ENCODE results near the gene SLC9B1. TPM values are rescaled to one million over a fixed set of nuclear protein-coding genes. Genes with fewer than 3 reads are reported as not detected.

The SLC9B1 gene
- total and polyA plus RNA-seq, 2 of the 8 experiments (the other 6 are each of a cell fraction or from before 2014, with no cell fraction given): 0.08 to 0.19 TPM

GRCh38 chr4:102935716-102936115 is 83.8 kb downstream of the SLC9B1 start:
- no peak overlapping the region for H3K18ac ChIP-seq (ENCODE audit: extremely low read depth, low read length)
- no peak overlapping the region for H3K4me2 ChIP-seq (ENCODE audit: insufficient read depth in 1 of 2, low read depth in 2 of 2, low read length in 2 of 2)
- no peak for FAIRE-seq
- ChIA-PET POLR2A (ENCODE audit: partially characterized antibody) (no interaction called here), CTCF (ENCODE audit: partially characterized antibody) (no interaction called here)
- no peak overlapping the region for H2BK120ac ChIP-seq (replicated peaks; ENCODE audit: low read depth, low read length)
- H3K27ac ChIP-seq (ENCODE audit: low read depth, low read length): no peak overlapping the region
- no peak overlapping the region for H2AFZ ChIP-seq (ENCODE audit: low read length)
- no peak for TF ChIP-seq USF2 (IDR thresholded peaks at IDR 0.05; ENCODE audit: low read length)
- no peak for TF ChIP-seq CREB1 (IDR thresholded peaks at IDR 0.05)
- no peak for TF ChIP-seq RNF2 (IDR thresholded peaks at IDR 0.05; ENCODE audit: borderline replicate concordance, low read depth, low read length, missing control alignments, poor library complexity, severe bottlenecking)
- no peak for TF ChIP-seq TCF12 (IDR thresholded peaks at IDR 0.05; ENCODE audit: low read depth, low read length)
- no peak for TF ChIP-seq CBX5 (IDR thresholded peaks at IDR 0.05; ENCODE audit: low read depth, low read length)
- TF ChIP-seq YY1 (IDR thresholded peaks at IDR 0.05; ENCODE audit: low read depth, low read length): no peak
- no peak for TF ChIP-seq BACH1 (IDR thresholded peaks at IDR 0.05; ENCODE audit: low read length)
- no peak for TF ChIP-seq TAF7 (optimal IDR thresholded peaks at IDR 0.05; ENCODE audit: borderline replicate concordance, low read depth, low read length)
- no peak for TF ChIP-seq E2F6 (IDR thresholded peaks at IDR 0.05)
- TF ChIP-seq MAX (IDR thresholded peaks at IDR 0.05): no peak
- TF ChIP-seq CBX8 (IDR thresholded peaks at IDR 0.05; ENCODE audit: borderline replicate concordance, low read depth, low read length): no peak
- no peak for TF ChIP-seq ATF3 (IDR thresholded peaks at IDR 0.05; ENCODE audit: insufficient read depth, low read depth, low read length)
- no peak overlapping the region for H3K23ac ChIP-seq (ENCODE audit: insufficient read length)
- H2AK5ac ChIP-seq (ENCODE audit: low read depth, low read length): no peak overlapping the region
- H2BK20ac ChIP-seq (ENCODE audit: low read length): no peak overlapping the region
- H3K4me1 ChIP-seq (replicated peaks in 1 of 4; ENCODE audit: control insufficient read depth in 3 of 4, insufficient read depth in 4 of 4, low read length in 3 of 4): peaks cover 0 to 3% (median under 1%) of the 10 kb centered on the region in 4 experiments; a peak in 1 of 7 replicates
- no peaks in the 10 kb centered on the region for H3K23me2 ChIP-seq (ENCODE audit: low read depth, low read length)
- WGBS, 2 experiments (ENCODE audit: extremely low coverage in 1 of 2, insufficient coverage in 1 of 2, insufficient read length in 1 of 2, insufficient replicate concordance in 2 of 2, low coverage in 1 of 2, low lambda C conversion rate in 2 of 2, missing lambda C conversion rate in 1 of 2): 72% methylated on average over 2 of the region's 2 CpGs; no CpG with 5 or more reads in 1 of the 2 experiments
- no peak overlapping the region for H3K14ac ChIP-seq (ENCODE audit: insufficient read length)
- H3K56ac ChIP-seq (replicated peaks; ENCODE audit: insufficient read length, low read depth, low read length): no peak overlapping the region
- H2BK12ac ChIP-seq (ENCODE audit: low read depth, low read length): no peak overlapping the region
- H3K9me3 ChIP-seq (ENCODE audit: insufficient read depth in 2 of 2, low read depth in 1 of 2, low read length in 1 of 2): no peaks in the 10 kb centered on the region
- no peak overlapping the region for H3K9ac ChIP-seq (replicated peaks in 1 of 4; ENCODE audit: extremely low read depth in 1 of 4, low read depth in 3 of 4, low read length in 3 of 4)
- no peak overlapping the region for H2BK5ac ChIP-seq (ENCODE audit: low read depth, low read length)
- H2BK15ac ChIP-seq (ENCODE audit: low read length): no peak overlapping the region
- H3K4ac ChIP-seq (replicated peaks; ENCODE audit: insufficient read length, low read depth, low read length): no peak overlapping the region
- no peaks in the 10 kb centered on the region for H3K36me3 ChIP-seq (ENCODE audit: control insufficient read depth in 2 of 4, insufficient read depth in 4 of 4, low read length in 3 of 4)
- H3K79me1 ChIP-seq (ENCODE audit: low read depth, low read length): no peaks in the 10 kb centered on the region
- H3K79me2 ChIP-seq (ENCODE audit: control insufficient read depth in 1 of 2, insufficient read depth in 2 of 2, low read length in 2 of 2): no peaks in the 10 kb centered on the region
- no peaks in the 10 kb centered on the region for H4K20me1 ChIP-seq (replicated peaks in 1 of 2; ENCODE audit: control insufficient read depth in 1 of 2, insufficient read depth in 2 of 2, low read length in 2 of 2)
- peaks cover 0 to 2% (median 0%) of the 10 kb centered on the region in 4 experiments; a peak in 1 of 7 replicates for H3K27me3 ChIP-seq (replicated peaks in 1 of 4; ENCODE audit: control insufficient read depth in 3 of 4, extremely low read depth in 1 of 4, insufficient read depth in 3 of 4, low read length in 3 of 4)
- H4K5ac ChIP-seq (ENCODE audit: insufficient read length, low read depth, low read length): no peak overlapping the region
- no peak for DNase-seq (ENCODE audit: low read depth in 1 of 2, low spot score in 2 of 2)
- no peak overlapping the region for H4K91ac ChIP-seq (replicated peaks; ENCODE audit: insufficient read length, low read length)
- H3K4me3 ChIP-seq (ENCODE audit: extremely low read depth in 1 of 4, insufficient read depth in 2 of 4, low read depth in 3 of 4, low read length in 4 of 4): no peak overlapping the region
- no peak overlapping the region for H4K8ac ChIP-seq (ENCODE audit: extremely low read depth, insufficient read depth, low read length)

All from H1 (cell line).